Vagina (tissue), 2 donors: ENCODE results near the gene TSC22D1. TPM values are rescaled to one million over a fixed set of nuclear protein-coding genes. Genes with fewer than 3 reads are reported as not detected.

Experiments used
- DNase-seq, 2 donors: peaks; one replicate each; pipeline ENCODE4 v3.0.0-alpha.2; 2017; ENCODE audit errors: extremely low spot score in 2 of 2
- H3K27ac ChIP-seq: fragments of 200-600 bp; sonication (generic); one replicate; pipeline ENCODE4 v1.5.1; 2019
- H3K27me3 ChIP-seq: fragments of 200-600 bp; sonication (generic); one replicate; pipeline ENCODE4 v1.5.1; 2019
- H3K36me3 ChIP-seq, 2 donors: fragments of 200-600 bp; sonication (generic); one replicate each; pipeline ENCODE4 v1.5.1; 2017 to 2019
- H3K4me1 ChIP-seq: fragments of 200-600 bp; sonication (generic); one replicate; pipeline ENCODE4 v1.5.1; 2019
- H3K4me3 ChIP-seq, 2 donors: fragments of 200-600 bp; sonication (generic); 1 replicate in 1 of 2; 2 replicates in 1 of 2; pipeline ENCODE4 v1.5.1; 2016 to 2019
- H3K9me3 ChIP-seq: fragments of 200-600 bp; sonication (generic); one replicate; pipeline ENCODE4 v1.5.1; 2019
- CTCF ChIP-seq, 3 experiments: fragments of 450-650 bp in 2 of 3; fragments of 200-600 bp in 1 of 3; sonication (generic) in 1 of 3; IDR thresholded peaks; one replicate each; pipeline ENCODE4 v1.5.1; 2017 to 2019; ENCODE audit warnings: antibody characterized with exemption in 3 of 3, mild to moderate bottlenecking in 2 of 3, moderate library complexity in 2 of 3
- POLR2A ChIP-seq, 2 donors: fragments of 450-650 bp; IDR thresholded peaks; one replicate each; pipeline ENCODE4 v1.6.1; 2017; ENCODE audit warnings: antibody characterized with exemption in 2 of 2, mild to moderate bottlenecking in 2 of 2, moderate library complexity in 2 of 2
- POLR2AphosphoS5 ChIP-seq, 2 donors: sonication (generic); formaldehyde crosslinking; IDR thresholded peaks; one replicate each; pipeline ENCODE4 v1.9.0; 2017; ENCODE audit warnings: antibody characterized with exemption in 2 of 2, mild to moderate bottlenecking in 2 of 2, low read depth in 1 of 2; ENCODE audit not compliant: insufficient read depth in 1 of 2
- intact Hi-C: fragments of 100-400 bp; cut with DNase I; formaldehyde crosslinking; loops from one replicate; pipeline ENCODE4 v1.15.1; 2023
- total RNA-seq: library from RNA; depleted of rRNA; stranded (reverse); fragments of >200 nt; gene quantifications from one replicate; pipeline ENCODE4 v1.2.3, GENCODE V29; 2016

Gene TSC22D1
- total RNA-seq, 1 donor from 2014 or later, result 117 TPM

GRCh38 chr13:44484562-44485138, 91.5 kb downstream of the TSC22D1 start:
- intact Hi-C loops, result loop anchor here (10.0 kb wide), 1 partner anchor 480 kb away; no protein-coding TSS in a partner anchor
- H3K27me3 ChIP-seq, result no peaks in the 10 kb centered on the region
- no peaks in the 10 kb centered on the region for H3K4me1 ChIP-seq
- H3K36me3 ChIP-seq, result no peaks in the 10 kb centered on the region
- TF ChIP-seq POLR2AphosphoS5 (IDR thresholded peaks at IDR 0.05; ENCODE audit: insufficient read depth in 1 of 2, low read depth in 1 of 2), result no peak
- TF ChIP-seq POLR2A (IDR thresholded peaks at IDR 0.05), result no peak
- TF ChIP-seq CTCF (IDR thresholded peaks at IDR 0.05), result no peak
- no peak overlapping the region for H3K4me3 ChIP-seq
- no peak overlapping the region for H3K27ac ChIP-seq
- no peaks in the 10 kb centered on the region for H3K9me3 ChIP-seq
- DNase-seq, result no peak

GRCh38 chr13:44474122-44474910, 101.8 kb downstream of the TSC22D1 start:
- Histone ChIP-seq H3K4me1 (peaks cover 9% of the 10 kb centered on the region), H3K9me3 (no peaks in the 10 kb centered on the region), H3K4me3 (no peak overlapping the region), H3K27ac (no peak overlapping the region), H3K27me3 (no peaks in the 10 kb centered on the region), H3K36me3 (no peaks in the 10 kb centered on the region)
- intact Hi-C loops, result no loop called here
- no peak for DNase-seq
- TF ChIP-seq POLR2AphosphoS5 (IDR thresholded peaks at IDR 0.05; ENCODE audit: insufficient read depth in 1 of 2, low read depth in 1 of 2) (no peak), CTCF (IDR thresholded peaks at IDR 0.05) (no peak), POLR2A (IDR thresholded peaks at IDR 0.05) (no peak)

DNA sequence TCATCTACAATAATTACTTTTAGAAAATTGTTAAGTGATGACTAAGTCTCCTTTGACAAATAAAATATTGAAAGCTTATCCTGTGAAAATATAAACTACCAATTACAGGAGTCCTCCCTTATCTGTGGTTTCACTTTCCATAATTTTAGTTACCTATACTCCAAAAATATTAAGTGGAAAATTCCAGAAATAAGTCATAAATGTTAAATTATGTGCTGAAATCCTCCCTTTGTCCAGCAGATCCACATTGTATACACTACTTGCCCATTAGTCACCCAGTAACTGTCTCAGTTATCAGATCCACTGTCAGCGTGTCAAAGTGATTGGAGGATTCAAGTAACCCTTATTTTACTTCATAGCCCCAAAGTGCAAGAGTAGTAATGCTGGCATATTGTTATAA, 104.4 kb downstream of the TSC22D1 start:
- H3K27ac ChIP-seq, result no peak overlapping the region
- peaks cover 9% of the 10 kb centered on the region for H3K4me1 ChIP-seq
- no peaks in the 10 kb centered on the region for H3K36me3 ChIP-seq
- H3K4me3 ChIP-seq, result no peak overlapping the region
- no peaks in the 10 kb centered on the region for H3K27me3 ChIP-seq
- no peak for DNase-seq
- TF ChIP-seq POLR2A (IDR thresholded peaks at IDR 0.05) (no peak), POLR2AphosphoS5 (IDR thresholded peaks at IDR 0.05; ENCODE audit: insufficient read depth in 1 of 2, low read depth in 1 of 2) (no peak), CTCF (IDR thresholded peaks at IDR 0.05) (no peak)
- no peaks in the 10 kb centered on the region for H3K9me3 ChIP-seq
- intact Hi-C loops, result no loop called here

GRCh38 chr13:44470638-44471562, 105.2 kb downstream of the TSC22D1 start:
- Histone ChIP-seq H3K36me3 (no peaks in the 10 kb centered on the region), H3K27me3 (no peaks in the 10 kb centered on the region), H3K27ac (no peak overlapping the region), H3K4me1 (peaks cover 9% of the 10 kb centered on the region), H3K9me3 (no peaks in the 10 kb centered on the region), H3K4me3 (no peak overlapping the region)
- intact Hi-C loops, result no loop called here
- no peak for DNase-seq
- TF ChIP-seq CTCF (IDR thresholded peaks at IDR 0.05) (peak in 2 of 3 experiments; percentile 35 to 51), POLR2AphosphoS5 (IDR thresholded peaks at IDR 0.05; ENCODE audit: insufficient read depth in 1 of 2, low read depth in 1 of 2) (no peak), POLR2A (IDR thresholded peaks at IDR 0.05) (no peak)
